ENCODE measurements around the gene SPATA4.

DNA sequence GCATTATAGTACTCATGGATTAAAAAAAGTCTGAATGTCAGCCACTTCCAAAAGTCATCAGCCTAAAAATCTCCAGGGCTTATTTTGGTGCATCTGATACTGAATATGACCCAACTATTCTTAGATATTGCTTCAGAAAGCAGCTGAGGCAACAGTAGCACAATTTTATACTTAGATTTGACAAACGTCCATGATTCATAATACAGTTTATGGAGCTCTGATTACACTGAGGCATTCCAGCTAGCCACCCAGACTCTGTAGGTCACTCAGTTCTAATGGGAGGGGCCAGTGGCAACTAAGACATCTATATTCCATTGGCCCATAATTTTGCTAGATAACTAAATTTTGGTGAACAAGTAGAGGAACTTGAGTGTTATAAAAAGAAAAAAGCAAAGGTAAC is 10.3 kb downstream of the SPATA4 start:
- TF ChIP-seq, protein P1, sequence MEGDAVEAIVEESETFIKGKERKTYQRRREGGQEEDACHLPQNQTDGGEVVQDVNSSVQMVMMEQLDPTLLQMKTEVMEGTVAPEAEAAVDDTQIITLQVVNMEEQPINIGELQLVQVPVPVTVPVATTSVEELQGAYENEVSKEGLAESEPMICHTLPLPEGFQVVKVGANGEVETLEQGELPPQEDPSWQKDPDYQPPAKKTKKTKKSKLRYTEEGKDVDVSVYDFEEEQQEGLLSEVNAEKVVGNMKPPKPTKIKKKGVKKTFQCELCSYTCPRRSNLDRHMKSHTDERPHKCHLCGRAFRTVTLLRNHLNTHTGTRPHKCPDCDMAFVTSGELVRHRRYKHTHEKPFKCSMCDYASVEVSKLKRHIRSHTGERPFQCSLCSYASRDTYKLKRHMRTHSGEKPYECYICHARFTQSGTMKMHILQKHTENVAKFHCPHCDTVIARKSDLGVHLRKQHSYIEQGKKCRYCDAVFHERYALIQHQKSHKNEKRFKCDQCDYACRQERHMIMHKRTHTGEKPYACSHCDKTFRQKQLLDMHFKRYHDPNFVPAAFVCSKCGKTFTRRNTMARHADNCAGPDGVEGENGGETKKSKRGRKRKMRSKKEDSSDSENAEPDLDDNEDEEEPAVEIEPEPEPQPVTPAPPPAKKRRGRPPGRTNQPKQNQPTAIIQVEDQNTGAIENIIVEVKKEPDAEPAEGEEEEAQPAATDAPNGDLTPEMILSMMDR (IDR thresholded peaks at IDR 0.05) = no peak
- TF ChIP-seq POLR2A (IDR thresholded peaks at IDR 0.05) = no peak
